Naive thymus-derived CD4-positive, alpha-beta T cell (primary cell): Measurements from ENCODE around the gene LIX1L. TPM values are rescaled to one million over a fixed set of nuclear protein-coding genes. Genes with fewer than 3 reads are reported as not detected.
A peak's percentile ranks its signal among the peaks of the same experiment; 100 is the strongest.

Experiments used
- ATAC-seq: fragments of 150-1000 bp; cut with Tn5 transposase; 2 replicates; pipeline ENCODE4 v1.10.0; 2021; ENCODE audit warnings: mild to moderate bottlenecking, moderate library complexity
- CTCF ChIA-PET: fragments of 350-600 bp; sonication (Branson Sonifier 250); formaldehyde crosslinking; loops from one replicate; lab custom pipeline; 2021; ENCODE audit warnings: antibody characterized with exemption; lab: Charles Lee
- POLR2A ChIA-PET: fragments of 350-600 bp; sonication (Branson Sonifier 250); formaldehyde crosslinking; loops from one replicate; lab custom pipeline; 2021; ENCODE audit warnings: antibody characterized with exemption, inconsistent platforms; lab: Charles Lee
- DNase-seq, 9 donors: peaks; one replicate each; pipeline versions ENCODE4 v3.0.0 to v3.0.0-alpha.2; 2020 to 2022; ENCODE audit warnings: mixed read lengths in 1 of 9
- H3K27ac ChIP-seq: one replicate; pipeline ENCODE4 v1.7.0; 2013; ENCODE audit warnings: mild to moderate bottlenecking, low read depth, low read length, moderate library complexity
- H3K27me3 ChIP-seq, 2 donors: one replicate each; pipeline ENCODE4 v1.7.0; 2013; ENCODE audit warnings: low read length in 2 of 2, mild to moderate bottlenecking in 2 of 2, moderate library complexity in 2 of 2; ENCODE audit not compliant: control insufficient read depth in 2 of 2, insufficient read depth in 2 of 2
- H3K36me3 ChIP-seq, 3 experiments: 1 replicate in 2 of 3; 2 replicates in 1 of 3; pipeline ENCODE4 v1.7.0; 2013; ENCODE audit warnings: low read length in 3 of 3, mild to moderate bottlenecking in 3 of 3, moderate library complexity in 1 of 3; ENCODE audit not compliant: insufficient read depth in 3 of 3, control insufficient read depth in 2 of 3
- H3K4me1 ChIP-seq, 2 donors: one replicate each; pipeline ENCODE4 v1.7.0; 2013; ENCODE audit warnings: low read length in 2 of 2, mild to moderate bottlenecking in 2 of 2, moderate library complexity in 1 of 2; ENCODE audit not compliant: control insufficient read depth in 2 of 2, insufficient read depth in 2 of 2
- H3K4me3 ChIP-seq: 2 replicates; pipeline ENCODE4 v1.7.0; 2013; ENCODE audit warnings: mild to moderate bottlenecking, low read length
- H3K9me3 ChIP-seq, 3 experiments: 1 replicate in 2 of 3; 2 replicates in 1 of 3; pipeline ENCODE4 v1.7.0; 2013; ENCODE audit warnings: low read length in 3 of 3; ENCODE audit not compliant: control insufficient read depth in 2 of 3
- H3K27ac Mint-ChIP-seq, 9 donors: one replicate each; pipeline ENCODE4 v1.8.0; 2020 to 2022; ENCODE audit warnings: mixed read lengths in 9 of 9, mild to moderate bottlenecking in 8 of 9, moderate library complexity in 5 of 9, inconsistent platforms in 2 of 9
- H3K27me3 Mint-ChIP-seq, 5 donors: one replicate each; pipeline ENCODE4 v1.8.0; 2021 to 2022; ENCODE audit warnings: mixed read lengths in 5 of 5, mild to moderate bottlenecking in 1 of 5
- H3K36me3 Mint-ChIP-seq, 5 donors: one replicate each; pipeline ENCODE4 v1.8.0; 2020 to 2022; ENCODE audit warnings: mixed read lengths in 5 of 5, mild to moderate bottlenecking in 3 of 5, inconsistent platforms in 1 of 5
- H3K4me1 Mint-ChIP-seq, 7 donors: one replicate each; pipeline ENCODE4 v1.8.0; 2020 to 2022; ENCODE audit warnings: mixed read lengths in 7 of 7, mild to moderate bottlenecking in 3 of 7, inconsistent platforms in 1 of 7
- H3K4me3 Mint-ChIP-seq, 10 donors: one replicate each; pipeline ENCODE4 v1.8.0; 2020 to 2022; ENCODE audit warnings: mild to moderate bottlenecking in 10 of 10, mixed read lengths in 10 of 10, moderate library complexity in 6 of 10, inconsistent platforms in 2 of 10
- H3K9me3 Mint-ChIP-seq, 11 donors: one replicate each; pipeline ENCODE4 v1.8.0; 2020 to 2022; ENCODE audit warnings: mixed read lengths in 11 of 11, mild to moderate bottlenecking in 4 of 11, inconsistent platforms in 1 of 11, moderate library complexity in 1 of 11
- intact Hi-C, 2 donors: fragments of 100-400 bp; cut with micrococcal nuclease; formaldehyde crosslinking; loops; one replicate each; pipeline ENCODE4 v1.15.1; 2023
- polyA plus RNA-seq, 2 donors: library from polyadenylated mRNA; unstranded; fragments of 300-500 nt; fragmentation: Illumina TruSeq; gene quantifications; one replicate each; pipeline ENCODE4 v1.2.3, GENCODE V29; 2021
- total RNA-seq, 6 experiments: library from RNA in 5 of 6; stranded (reverse) in 5 of 6; gene quantifications; 1 replicate in 5 of 6; 2 replicates in 1 of 6; pipeline ENCODE4 v1.2.3 and lab custom pipeline; 2021 to 2026

LIX1L gene
- total and polyA plus RNA-seq, 7 experiments from 2014 or later, result 29.3 to 59.2 (median 33.9) TPM

DNA sequence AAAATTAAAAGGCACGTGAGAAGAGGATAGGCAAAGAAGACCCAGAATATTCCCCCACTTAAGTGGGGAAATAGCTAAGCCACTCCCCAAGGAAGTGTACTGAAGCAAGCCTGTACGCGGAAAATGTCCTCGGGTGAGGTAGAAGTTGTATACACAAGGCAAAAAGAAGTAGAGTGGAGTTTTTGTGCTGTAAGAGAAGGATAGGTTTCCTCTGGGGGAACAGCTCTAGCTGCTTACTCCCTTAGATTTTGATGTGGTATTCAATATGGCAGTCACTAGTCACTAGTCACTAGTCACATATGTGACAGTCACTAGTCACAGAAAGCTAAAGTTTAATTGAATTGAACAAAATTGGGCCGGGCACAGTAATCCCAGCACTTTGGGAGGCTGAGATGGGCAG, 31.0 kb upstream of the LIX1L start:
- Mint-ChIP-seq H3K36me3 (peaks cover 12 to 25% (median 23%) of the 10 kb centered on the region in 5 donors), H3K9me3 (peaks cover 0 to 4% (median 0%) of the 10 kb centered on the region in 11 donors), H3K27me3 (no peaks in the 10 kb centered on the region), H3K4me3 (peak overlapping the region; percentile 3 to 81 (median 47)), H3K4me1 (peaks cover 60 to 71% (median 66%) of the 10 kb centered on the region in 7 donors), H3K27ac (peak overlapping the region in 8 of 9 donors; percentile 45 to 96 (median 80))
- H3K9me3 ChIP-seq, result no peaks in the 10 kb centered on the region
- ChIA-PET POLR2A (interaction anchor here (0.7 to 35.8 kb wide), 7 partner anchors 2 to 61 kb away, joined by 3 to 1779 read pairs (median 7); partner anchors contain the start of genes ANKRD34A, HJV, LIX1L and POLR3GL), CTCF (interaction anchor here (1.2 to 12.8 kb wide), 4 partner anchors 9 to 143 kb away, joined by 3 to 193 read pairs (median 6); partner anchors contain the start of gene NUDT17)
- H3K36me3 ChIP-seq, result peaks cover 14 to 15% (median 15%) of the 10 kb centered on the region in 3 experiments
- intact Hi-C loops, result loop anchor here in 1 of 2 donors (1.0 kb wide), 2 partner anchors 8 kb away; partner anchors contain the start of gene TXNIP
- ATAC-seq (peak; percentile 78), DNase-seq (peak in 5 of 9 donors; percentile 47 to 61 (median 55))
- no peak overlapping the region for H3K4me3 ChIP-seq
- H3K27me3 ChIP-seq, result no peaks in the 10 kb centered on the region
- H3K4me1 ChIP-seq, result peaks cover 29 to 66% of the 10 kb centered on the region in 2 donors
- peak overlapping the region; percentile 30 for H3K27ac ChIP-seq

DNA sequence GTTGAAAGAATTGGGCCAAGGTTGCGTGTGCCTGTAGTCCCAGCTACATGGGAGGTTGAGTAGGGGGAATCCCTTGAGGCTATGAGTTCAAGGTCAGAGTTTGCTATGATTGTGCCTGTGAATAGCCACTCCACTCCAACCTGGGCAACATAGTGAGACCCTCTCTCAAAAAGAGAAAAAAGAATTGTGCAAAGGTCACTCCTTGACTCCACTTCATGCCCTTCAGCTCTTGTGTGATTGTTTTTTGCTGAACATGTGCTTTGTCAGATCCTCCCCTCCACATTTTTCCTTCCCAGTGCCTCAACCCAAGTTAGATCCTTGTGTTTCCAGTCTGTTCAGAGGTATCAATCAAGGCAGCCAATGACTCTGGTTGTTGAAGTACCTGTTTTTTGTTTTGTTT, 30.1 kb upstream of the LIX1L start:
- intact Hi-C loops, result loop anchor here in 1 of 2 donors (1.0 kb wide), 2 partner anchors 8 kb away; partner anchors contain the start of gene TXNIP
- peaks cover 55 to 70% (median 63%) of the 10 kb centered on the region in 7 donors for H3K4me1 Mint-ChIP-seq
- POLR2A ChIA-PET, result interaction anchor here (1.0 to 35.8 kb wide), 9 partner anchors 1 to 60 kb away, joined by 3 to 1779 read pairs (median 4); partner anchors contain the start of genes ANKRD34A, HJV, LIX1L and POLR3GL
- peaks cover 30 to 73% of the 10 kb centered on the region in 2 donors for H3K4me1 ChIP-seq
- H3K36me3 ChIP-seq, result peaks cover 5 to 6% (median 6%) of the 10 kb centered on the region in 3 experiments
- no peak overlapping the region for H3K4me3 ChIP-seq
- H3K27ac ChIP-seq, result no peak overlapping the region
- no peaks in the 10 kb centered on the region for H3K27me3 ChIP-seq
- H3K4me3 Mint-ChIP-seq, result peak overlapping the region in 5 of 10 donors; percentile 14 to 81 (median 19)
- CTCF ChIA-PET, result interaction anchor here (1.2 to 12.8 kb wide), 3 partner anchors 8 to 24 kb away, joined by 3 to 193 read pairs (median 3); no protein-coding TSS in a partner anchor
- ATAC-seq (no peak), DNase-seq (no peak)
- H3K27ac Mint-ChIP-seq, result peak overlapping the region in 6 of 9 donors; percentile 47 to 96 (median 73)
- H3K9me3 Mint-ChIP-seq, result peaks cover 0 to 4% (median 0%) of the 10 kb centered on the region in 11 donors
- H3K27me3 Mint-ChIP-seq, result no peaks in the 10 kb centered on the region
- H3K36me3 Mint-ChIP-seq, result peaks cover 4 to 16% (median 15%) of the 10 kb centered on the region in 5 donors
- H3K9me3 ChIP-seq, result no peaks in the 10 kb centered on the region

DNA sequence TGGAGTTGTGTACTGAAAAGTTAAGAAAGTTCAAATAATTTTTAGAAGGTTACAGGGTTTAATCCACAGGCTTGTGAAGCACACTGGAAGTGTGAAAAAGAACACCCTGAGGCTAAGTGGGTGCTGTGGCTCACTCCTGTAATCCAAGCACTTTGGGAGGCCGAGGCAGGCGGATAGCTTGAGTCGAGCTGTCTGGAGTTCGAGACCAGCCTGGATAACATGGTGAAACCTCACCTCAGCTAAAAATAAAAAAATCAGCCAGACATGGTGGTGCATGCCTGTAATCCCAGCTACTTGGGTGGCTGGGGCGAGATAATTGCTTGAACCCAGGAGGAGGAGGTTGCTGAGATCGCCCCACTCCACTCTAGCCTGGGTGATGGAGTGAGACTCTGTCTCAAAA, 28.7 kb upstream of the LIX1L start:
- Histone ChIP-seq H3K4me3 (no peak overlapping the region), H3K27ac (peak overlapping the region; percentile 40), H3K9me3 (no peaks in the 10 kb centered on the region), H3K36me3 (no peaks in the 10 kb centered on the region), H3K27me3 (no peaks in the 10 kb centered on the region), H3K4me1 (peaks cover 38 to 73% of the 10 kb centered on the region in 2 donors)
- H3K4me3 Mint-ChIP-seq, result no peak overlapping the region
- peak overlapping the region in 1 of 9 donors; percentile 53 for H3K27ac Mint-ChIP-seq
- H3K27me3 Mint-ChIP-seq, result no peaks in the 10 kb centered on the region
- H3K9me3 Mint-ChIP-seq, result peaks cover 0 to 4% (median 0%) of the 10 kb centered on the region in 11 donors
- intact Hi-C loops, result no loop called here
- no peak for ATAC-seq
- POLR2A ChIA-PET, result interaction anchor here (1.5 to 24.3 kb wide), 2 partner anchors 18 to 24 kb away, joined by 3 to 1779 read pairs; partner anchors contain the start of genes HJV and TXNIP
- H3K36me3 Mint-ChIP-seq, result peaks cover 0 to 5% (median 1%) of the 10 kb centered on the region in 5 donors
- CTCF ChIA-PET, result interaction anchor here (0.9 to 1.2 kb wide), 2 partner anchors 9 to 10 kb away, joined by 3 to 4 read pairs; partner anchors contain the start of gene TXNIP
- DNase-seq, result no peak
- H3K4me1 Mint-ChIP-seq, result peaks cover 41 to 68% (median 56%) of the 10 kb centered on the region in 7 donors

DNA sequence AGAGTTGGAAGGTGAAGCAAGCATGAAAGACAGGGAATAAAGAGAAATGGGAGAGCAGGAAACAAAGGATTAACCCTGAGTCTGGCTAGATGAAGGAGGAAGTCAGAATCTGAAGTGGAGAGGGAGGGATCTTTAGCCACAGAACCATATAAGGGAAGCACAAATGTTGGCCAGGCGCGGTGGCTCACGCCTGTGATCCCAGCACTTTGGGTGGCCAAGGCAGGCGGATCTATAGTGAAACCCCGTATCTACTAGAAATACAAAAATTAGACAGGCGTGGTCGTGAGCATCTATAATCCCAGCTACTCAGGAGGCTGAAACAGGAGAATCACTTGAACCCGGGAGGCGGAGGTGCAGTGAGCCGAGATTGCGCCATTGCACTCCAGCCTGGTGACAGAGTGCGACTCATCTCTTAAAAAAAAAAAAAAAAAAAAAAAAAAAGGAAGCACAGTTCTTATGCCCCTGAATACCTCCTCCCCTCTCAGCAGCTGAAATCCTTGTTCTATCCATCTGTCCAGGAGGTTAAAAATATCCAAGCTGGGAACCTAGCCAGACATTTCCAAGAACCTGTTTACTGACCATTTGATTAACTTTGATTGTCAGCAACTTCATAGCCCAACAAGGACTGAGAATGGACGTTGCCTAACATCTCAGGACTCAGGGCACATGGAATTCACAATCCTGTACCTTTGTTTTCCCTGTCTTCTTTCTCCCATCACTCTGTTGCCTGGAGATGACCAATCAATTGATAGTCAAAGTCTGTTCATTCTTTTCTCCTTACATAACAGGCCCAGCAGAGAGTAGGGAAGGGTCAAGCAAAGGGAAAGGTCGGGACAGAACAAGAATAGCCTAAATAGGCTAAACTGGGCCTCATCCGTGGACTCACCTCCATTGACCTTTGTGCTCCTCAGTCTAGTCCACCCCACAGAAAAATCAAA, 28.0 kb upstream of the LIX1L start:
- DNase-seq (no peak), ATAC-seq (peak; percentile 58)
- ChIA-PET POLR2A (interaction anchor here (0.6 to 24.3 kb wide), 3 partner anchors 14 to 20 kb away, joined by 3 to 1779 read pairs (median 6); partner anchors contain the start of genes HJV and TXNIP), CTCF (interaction anchor here (0.9 to 1.2 kb wide), 2 partner anchors 8 to 11 kb away, joined by 3 to 4 read pairs; partner anchors contain the start of gene TXNIP)
- H3K9me3 ChIP-seq, result no peaks in the 10 kb centered on the region
- H3K27ac ChIP-seq, result peak overlapping the region; percentile 40
- Mint-ChIP-seq H3K27me3 (no peaks in the 10 kb centered on the region), H3K36me3 (peaks cover 0 to 4% (median 0%) of the 10 kb centered on the region in 5 donors), H3K27ac (peak overlapping the region in 7 of 9 donors; percentile 60 to 97 (median 79)), H3K4me1 (peaks cover 33 to 71% (median 48%) of the 10 kb centered on the region in 7 donors), H3K9me3 (peaks cover 0 to 4% (median 0%) of the 10 kb centered on the region in 11 donors), H3K4me3 (peak overlapping the region in 9 of 10 donors; percentile 51 to 74 (median 62))
- H3K27me3 ChIP-seq, result no peaks in the 10 kb centered on the region
- intact Hi-C loops, result no loop called here
- H3K4me3 ChIP-seq, result no peak overlapping the region
- no peaks in the 10 kb centered on the region for H3K36me3 ChIP-seq
- H3K4me1 ChIP-seq, result peaks cover 45 to 73% of the 10 kb centered on the region in 2 donors

DNA sequence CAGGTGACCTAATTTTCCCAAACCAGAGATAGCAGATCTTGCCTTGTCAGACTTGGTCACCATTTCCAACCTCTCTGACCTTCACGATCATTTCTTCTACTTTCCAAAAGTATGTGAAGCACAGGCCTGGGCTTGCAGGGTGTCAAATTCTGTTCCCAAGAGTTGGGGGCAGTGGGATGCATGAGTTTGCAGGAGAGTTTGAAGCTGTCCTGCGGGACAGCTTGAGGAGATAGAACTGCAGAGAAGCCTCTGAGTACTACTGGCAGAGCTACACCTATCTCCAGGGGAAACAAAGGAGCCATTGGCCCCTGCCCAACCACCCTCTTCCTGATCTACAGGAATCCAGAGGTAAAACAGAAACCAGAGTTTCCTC, 27.3 kb upstream of the LIX1L start:
- Histone ChIP-seq H3K27ac (peak overlapping the region; percentile 40), H3K4me3 (no peak overlapping the region), H3K4me1 (peaks cover 50 to 76% of the 10 kb centered on the region in 2 donors), H3K9me3 (no peaks in the 10 kb centered on the region), H3K36me3 (no peaks in the 10 kb centered on the region), H3K27me3 (no peaks in the 10 kb centered on the region)
- H3K36me3 Mint-ChIP-seq, result peaks cover 0 to 3% (median 0%) of the 10 kb centered on the region in 5 donors
- ChIA-PET CTCF (interaction anchor here (0.7 to 1.4 kb wide), 2 partner anchors 8 to 11 kb away, joined by 5 to 6 read pairs; partner anchors contain the start of gene TXNIP), POLR2A (interaction anchor here (0.9 to 24.3 kb wide), 5 partner anchors 19 to 52 kb away, joined by 5 to 1779 read pairs (median 5); partner anchors contain the start of genes ANKRD34A, HJV, LIX1L and POLR3GL)
- intact Hi-C loops, result no loop called here
- H3K9me3 Mint-ChIP-seq, result peaks cover 0 to 4% (median 0%) of the 10 kb centered on the region in 11 donors
- H3K4me3 Mint-ChIP-seq, result peak overlapping the region in 9 of 10 donors; percentile 51 to 76 (median 65)
- ATAC-seq, result peak; percentile 1
- DNase-seq, result no peak
- H3K27me3 Mint-ChIP-seq, result no peaks in the 10 kb centered on the region
- peaks cover 27 to 72% (median 42%) of the 10 kb centered on the region in 7 donors for H3K4me1 Mint-ChIP-seq
- H3K27ac Mint-ChIP-seq, result peak overlapping the region in 7 of 9 donors; percentile 70 to 97 (median 85)
